Vagina (tissue), 2 donors: ENCODE data around the gene SSH3. TPM values are rescaled to one million over a fixed set of nuclear protein-coding genes. Genes with fewer than 3 reads are reported as not detected.

Experiments used
- DNase-seq, 2 donors: peaks; one replicate each; pipeline ENCODE4 v3.0.0-alpha.2; 2017; ENCODE audit errors: extremely low spot score in 2 of 2
- H3K27ac ChIP-seq: fragments of 200-600 bp; sonication (generic); one replicate; pipeline ENCODE4 v1.5.1; 2019
- H3K27me3 ChIP-seq: fragments of 200-600 bp; sonication (generic); one replicate; pipeline ENCODE4 v1.5.1; 2019
- H3K36me3 ChIP-seq, 2 donors: fragments of 200-600 bp; sonication (generic); one replicate each; pipeline ENCODE4 v1.5.1; 2017 to 2019
- H3K4me1 ChIP-seq: fragments of 200-600 bp; sonication (generic); one replicate; pipeline ENCODE4 v1.5.1; 2019
- H3K4me3 ChIP-seq, 2 donors: fragments of 200-600 bp; sonication (generic); 1 replicate in 1 of 2; 2 replicates in 1 of 2; pipeline ENCODE4 v1.5.1; 2016 to 2019
- H3K9me3 ChIP-seq: fragments of 200-600 bp; sonication (generic); one replicate; pipeline ENCODE4 v1.5.1; 2019
- POLR2A ChIP-seq, 2 donors: fragments of 450-650 bp; IDR thresholded peaks; one replicate each; pipeline ENCODE4 v1.6.1; 2017; ENCODE audit warnings: antibody characterized with exemption in 2 of 2, mild to moderate bottlenecking in 2 of 2, moderate library complexity in 2 of 2
- POLR2AphosphoS5 ChIP-seq, 2 donors: sonication (generic); formaldehyde crosslinking; IDR thresholded peaks; one replicate each; pipeline ENCODE4 v1.9.0; 2017; ENCODE audit warnings: antibody characterized with exemption in 2 of 2, mild to moderate bottlenecking in 2 of 2, low read depth in 1 of 2; ENCODE audit not compliant: insufficient read depth in 1 of 2
- intact Hi-C: fragments of 100-400 bp; cut with DNase I; formaldehyde crosslinking; loops from one replicate; pipeline ENCODE4 v1.15.1; 2023
- total RNA-seq: library from RNA; depleted of rRNA; stranded (reverse); fragments of >200 nt; gene quantifications from one replicate; pipeline ENCODE4 v1.2.3, GENCODE V29; 2016
- TF ChIP-seq, protein P1 (sequence below), 3 experiments: fragments of 450-650 bp in 2 of 3; fragments of 200-600 bp in 1 of 3; sonication (generic) in 1 of 3; IDR thresholded peaks; one replicate each; pipeline ENCODE4 v1.5.1; 2017 to 2019; ENCODE audit warnings: antibody characterized with exemption in 3 of 3, mild to moderate bottlenecking in 2 of 3, moderate library complexity in 2 of 3

The SSH3 gene
- total RNA-seq, 1 donor from 2014 or later: 98.0 TPM

DNA sequence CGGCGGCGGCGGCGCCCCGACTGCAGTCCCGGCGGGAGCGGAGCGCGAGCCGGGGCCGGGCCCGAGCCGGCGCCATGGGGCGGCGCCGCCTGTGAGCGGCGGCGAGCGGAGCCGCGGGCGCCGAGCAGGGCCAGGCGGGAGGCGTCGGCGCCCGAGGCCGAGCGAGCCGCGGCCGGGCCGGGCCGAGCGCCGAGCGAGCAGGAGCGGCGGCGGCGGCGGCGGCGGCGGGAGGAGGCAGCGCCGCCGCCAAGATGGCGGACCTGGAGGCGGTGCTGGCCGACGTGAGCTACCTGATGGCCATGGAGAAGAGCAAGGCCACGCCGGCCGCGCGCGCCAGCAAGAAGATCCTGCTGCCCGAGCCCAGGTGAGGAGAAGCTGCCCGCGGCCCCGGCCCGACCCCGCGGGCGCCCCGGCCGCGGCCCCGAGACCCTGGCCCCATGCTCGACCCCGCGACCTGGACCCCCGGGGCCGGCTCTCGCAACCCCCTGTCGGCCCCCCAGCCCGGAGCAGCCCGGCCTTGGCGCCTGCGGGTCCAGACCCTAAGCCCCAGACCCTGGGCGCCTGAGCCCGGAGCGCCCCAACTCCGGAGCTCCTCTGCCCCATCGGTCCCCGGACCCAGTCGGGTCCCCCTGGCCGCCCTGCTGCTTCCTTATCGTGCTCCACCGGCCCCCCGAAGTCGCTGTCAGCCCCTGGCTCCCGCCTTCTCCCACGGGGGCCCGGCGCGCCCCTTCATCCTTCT, 36.7 kb upstream of the SSH3 start, which contains the start of gene GRK2:
Gene GRK2, plus strand, starts transcription at position 25 of the 739 bp plus-strand sequence. Its CDS starts 227 bp downstream, at position 252.
- TF ChIP-seq, protein P1, sequence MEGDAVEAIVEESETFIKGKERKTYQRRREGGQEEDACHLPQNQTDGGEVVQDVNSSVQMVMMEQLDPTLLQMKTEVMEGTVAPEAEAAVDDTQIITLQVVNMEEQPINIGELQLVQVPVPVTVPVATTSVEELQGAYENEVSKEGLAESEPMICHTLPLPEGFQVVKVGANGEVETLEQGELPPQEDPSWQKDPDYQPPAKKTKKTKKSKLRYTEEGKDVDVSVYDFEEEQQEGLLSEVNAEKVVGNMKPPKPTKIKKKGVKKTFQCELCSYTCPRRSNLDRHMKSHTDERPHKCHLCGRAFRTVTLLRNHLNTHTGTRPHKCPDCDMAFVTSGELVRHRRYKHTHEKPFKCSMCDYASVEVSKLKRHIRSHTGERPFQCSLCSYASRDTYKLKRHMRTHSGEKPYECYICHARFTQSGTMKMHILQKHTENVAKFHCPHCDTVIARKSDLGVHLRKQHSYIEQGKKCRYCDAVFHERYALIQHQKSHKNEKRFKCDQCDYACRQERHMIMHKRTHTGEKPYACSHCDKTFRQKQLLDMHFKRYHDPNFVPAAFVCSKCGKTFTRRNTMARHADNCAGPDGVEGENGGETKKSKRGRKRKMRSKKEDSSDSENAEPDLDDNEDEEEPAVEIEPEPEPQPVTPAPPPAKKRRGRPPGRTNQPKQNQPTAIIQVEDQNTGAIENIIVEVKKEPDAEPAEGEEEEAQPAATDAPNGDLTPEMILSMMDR (IDR thresholded peaks at IDR 0.05): no peak
- no peak for TF ChIP-seq POLR2AphosphoS5 (IDR thresholded peaks at IDR 0.05; ENCODE audit: insufficient read depth in 1 of 2, low read depth in 1 of 2)
- TF ChIP-seq POLR2A (IDR thresholded peaks at IDR 0.05): no peak
- peak within 1 kb of the TSS; percentile 60 to 98 for H3K4me3 ChIP-seq
- intact Hi-C loops: loop anchor here (1.0 kb wide), 1 partner anchor 51 kb away; no protein-coding TSS in a partner anchor
- peak within 1 kb of the TSS; percentile 96 for H3K27ac ChIP-seq
- DNase-seq: no peak
- peaks cover 86% of the 10 kb centered on the region for H3K4me1 ChIP-seq
- no peaks in the 10 kb centered on the region for H3K27me3 ChIP-seq
- no peaks in the 10 kb centered on the region for H3K9me3 ChIP-seq
- H3K36me3 ChIP-seq: peaks cover 0 to 11% of the 10 kb centered on the region in 2 donors

DNA sequence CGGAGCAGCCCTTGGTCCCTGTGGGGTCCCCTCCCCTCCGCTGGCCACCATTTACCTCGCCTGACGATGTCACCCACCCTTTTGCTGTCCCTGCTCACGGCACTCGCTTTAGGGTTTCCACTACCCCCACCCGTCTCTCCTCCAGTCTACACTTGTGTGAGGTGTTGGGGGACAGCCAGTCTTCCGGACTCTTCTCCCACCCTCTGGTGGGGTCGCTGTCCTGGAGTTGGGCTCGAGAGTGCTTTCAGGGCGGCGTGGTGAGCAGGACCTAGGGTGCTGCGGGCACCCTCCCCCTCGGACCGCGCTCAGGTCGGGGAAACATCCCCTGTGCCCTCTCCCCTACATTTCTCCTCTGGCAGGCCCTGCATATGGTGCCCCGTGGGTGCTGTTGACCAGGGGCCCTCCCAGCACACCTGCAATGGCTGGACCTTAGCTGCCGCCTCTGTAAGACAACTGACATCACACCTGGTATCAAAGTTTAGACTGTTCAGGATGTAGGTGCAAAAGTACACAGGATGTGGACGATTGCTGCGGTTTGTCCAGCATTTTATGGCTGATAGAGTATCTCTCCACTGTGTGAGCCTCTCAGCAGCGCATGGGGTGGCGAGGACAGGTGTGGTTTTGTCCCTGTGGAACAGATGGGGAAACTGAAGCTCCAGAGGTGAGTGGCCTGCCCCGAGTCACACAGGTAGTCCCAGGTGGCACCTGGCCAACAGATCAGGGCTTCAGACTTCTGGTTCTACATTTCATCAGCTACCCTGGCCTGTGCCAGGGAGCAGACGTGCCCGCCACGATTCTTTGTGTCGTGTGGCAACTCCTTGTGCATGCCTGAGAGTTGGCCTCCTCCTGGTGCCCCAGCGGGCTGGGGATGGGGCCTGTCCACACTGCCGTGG, 35.9 kb upstream of the SSH3 start:
- no peaks in the 10 kb centered on the region for H3K9me3 ChIP-seq
- H3K4me1 ChIP-seq: peaks cover 86% of the 10 kb centered on the region
- no peak for DNase-seq
- H3K4me3 ChIP-seq: peak overlapping the region; percentile 60 to 98
- intact Hi-C loops: no loop called here
- TF ChIP-seq, protein P1 (IDR thresholded peaks at IDR 0.05): no peak
- TF ChIP-seq POLR2A (IDR thresholded peaks at IDR 0.05) (no peak), POLR2AphosphoS5 (IDR thresholded peaks at IDR 0.05; ENCODE audit: insufficient read depth in 1 of 2, low read depth in 1 of 2) (no peak)
- H3K36me3 ChIP-seq: peaks cover 0 to 11% of the 10 kb centered on the region in 2 donors
- H3K27me3 ChIP-seq: no peaks in the 10 kb centered on the region
- peak overlapping the region; percentile 96 for H3K27ac ChIP-seq

DNA sequence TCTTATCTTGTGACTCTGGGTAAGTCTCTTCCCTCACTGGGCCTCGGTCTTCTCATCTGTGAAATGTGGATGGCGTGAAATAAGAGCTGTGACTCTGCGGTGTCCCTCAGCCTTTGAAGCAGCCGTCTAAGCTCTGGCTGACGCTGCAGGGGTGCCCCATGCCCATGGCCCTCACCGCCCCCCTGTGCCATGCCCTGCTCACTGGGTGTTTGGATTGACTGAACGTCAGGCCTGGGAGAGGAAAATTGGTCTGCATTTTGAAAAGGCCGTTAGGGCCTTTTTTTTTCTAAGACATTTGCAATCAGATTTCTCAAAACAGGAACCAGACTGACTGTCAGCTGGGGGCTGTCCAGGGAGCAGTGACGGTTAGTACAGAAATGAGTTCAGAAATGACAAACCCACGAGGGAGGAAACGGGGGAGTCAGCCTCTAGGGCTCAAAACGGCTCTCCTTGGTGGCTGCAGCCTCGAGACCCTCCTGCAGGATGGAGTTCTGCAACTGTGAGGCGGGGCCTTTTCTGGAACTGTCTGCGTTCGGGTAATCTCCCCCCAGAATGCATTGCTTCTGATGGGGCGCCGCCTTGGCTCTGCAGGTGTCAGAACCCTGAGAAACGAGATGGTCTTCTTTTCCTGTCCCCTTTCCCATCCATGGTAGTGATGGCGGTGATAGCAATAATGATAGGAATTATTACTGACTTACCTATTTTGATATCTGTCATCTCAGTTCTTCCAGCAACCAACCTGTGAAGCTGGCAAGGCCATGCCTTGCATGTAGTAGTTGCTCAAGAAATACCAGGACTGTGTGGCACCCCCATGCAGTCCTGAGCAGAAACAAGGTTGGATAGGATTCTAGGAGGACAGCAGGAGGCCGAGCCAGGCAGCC, 35.0 kb upstream of the SSH3 start:
- no peak for DNase-seq
- TF ChIP-seq, protein P1 (IDR thresholded peaks at IDR 0.05): no peak
- TF ChIP-seq POLR2AphosphoS5 (IDR thresholded peaks at IDR 0.05; ENCODE audit: insufficient read depth in 1 of 2, low read depth in 1 of 2): no peak
- no peak for TF ChIP-seq POLR2A (IDR thresholded peaks at IDR 0.05)
- H3K4me3 ChIP-seq: peak overlapping the region; percentile 60 to 98

DNA sequence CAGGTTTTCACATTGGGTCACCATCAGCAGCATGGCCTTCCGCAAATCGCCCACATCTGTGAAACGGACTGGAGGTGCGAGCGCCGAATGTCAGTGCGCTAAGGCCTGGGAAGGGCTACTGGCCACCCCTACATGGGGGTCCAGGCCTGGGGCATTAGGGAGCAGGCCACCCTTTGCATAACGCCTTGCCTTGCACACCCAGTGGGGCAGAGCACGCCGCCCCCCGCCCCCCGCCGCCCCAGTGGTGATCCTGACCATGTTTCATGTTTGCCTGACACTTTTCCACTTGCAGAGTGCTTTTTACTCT, 34.4 kb upstream of the SSH3 start:
- H3K27ac ChIP-seq: peak overlapping the region; percentile 96
- H3K36me3 ChIP-seq: peaks cover 0 to 11% of the 10 kb centered on the region in 2 donors
- intact Hi-C loops: no loop called here
- H3K27me3 ChIP-seq: no peaks in the 10 kb centered on the region
- H3K9me3 ChIP-seq: no peaks in the 10 kb centered on the region
- peak overlapping the region in 1 of 2 donors; percentile 39 for H3K4me3 ChIP-seq
- peaks cover 87% of the 10 kb centered on the region for H3K4me1 ChIP-seq
- DNase-seq: no peak
- TF ChIP-seq POLR2A (IDR thresholded peaks at IDR 0.05) (no peak), POLR2AphosphoS5 (IDR thresholded peaks at IDR 0.05; ENCODE audit: insufficient read depth in 1 of 2, low read depth in 1 of 2) (no peak)
- TF ChIP-seq, protein P1 (IDR thresholded peaks at IDR 0.05): no peak

More for the DNA sequence above, 35.0 kb upstream of the SSH3 start:
- intact Hi-C loops: no loop called here
- Histone ChIP-seq H3K9me3 (no peaks in the 10 kb centered on the region), H3K27ac (peak overlapping the region; percentile 96), H3K36me3 (peaks cover 0 to 11% of the 10 kb centered on the region in 2 donors), H3K4me1 (peaks cover 86% of the 10 kb centered on the region), H3K27me3 (no peaks in the 10 kb centered on the region)
